ENCODE measurements around the gene GOLGA7B.

DNA sequence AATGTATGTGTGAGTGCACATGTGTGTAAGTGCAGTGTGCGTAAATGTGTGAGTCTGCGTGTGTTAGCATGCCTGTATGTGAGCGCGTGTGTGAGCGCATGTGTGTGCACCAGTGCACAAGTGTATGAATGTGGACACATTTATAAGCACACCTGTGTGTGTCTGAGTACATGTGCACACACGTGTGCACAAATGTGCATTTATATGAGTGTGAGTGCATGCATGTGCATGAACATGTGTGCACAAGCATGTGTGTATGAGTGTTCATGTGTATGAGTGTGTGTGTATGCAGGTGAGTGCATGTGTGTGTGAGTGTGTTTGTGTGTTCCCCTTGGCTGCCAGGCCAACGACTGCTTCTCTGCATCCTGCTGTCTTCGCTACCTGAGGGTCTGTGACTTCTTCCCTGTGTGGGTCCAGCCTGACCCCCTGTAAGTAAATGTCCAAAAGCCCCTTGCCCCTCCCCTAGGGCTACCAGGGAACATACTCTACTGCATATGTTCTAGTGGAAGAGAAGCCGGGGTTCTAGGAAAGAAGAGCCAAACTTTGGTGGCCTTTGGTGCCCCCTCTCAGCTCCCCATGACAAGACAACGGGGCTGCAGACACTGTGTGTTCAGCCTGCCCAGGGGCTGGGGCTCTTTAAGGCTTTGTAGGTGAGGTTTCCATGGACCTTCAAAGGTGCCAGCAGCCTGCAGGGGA is 17.0 kb downstream of the GOLGA7B start:
- TF ChIP-seq POLR2AphosphoS5 (IDR thresholded peaks at IDR 0.05): no peak
- no peak for TF ChIP-seq POLR2A (IDR thresholded peaks at IDR 0.05)
